Measurements from ENCODE around the gene MAGEB16.

- TF ChIP-seq POLR2AphosphoS5 (IDR thresholded peaks at IDR 0.05; ENCODE audit: borderline replicate concordance, low read depth, low read length) (no peak), EZH2 (IDR thresholded peaks at IDR 0.05) (no peak), FOXP2 (optimal IDR thresholded peaks at IDR 0.05; ENCODE audit: control extremely low read depth, extremely low read length, insufficient read depth) (no peak)
Observed at GRCh38 chrX:35841872-35842271, 43.7 kb downstream of the MAGEB16 start.

All from SK-N-MC (cell line).